HG03469 (cell line): ENCODE data around the gene PSAP.
A peak's percentile ranks its signal among the peaks of the same experiment; 100 is the strongest.

Experiments used
- ATAC-seq: cut with Tn5 transposase; IDR thresholded peaks from one replicate; pipeline ENCODE4 v1.9.1; 2021; ENCODE audit warnings: mild to moderate bottlenecking, moderate library complexity, moderate number of reproducible peaks; ENCODE audit not compliant: unreplicated experiment

PSAP gene

DNA sequence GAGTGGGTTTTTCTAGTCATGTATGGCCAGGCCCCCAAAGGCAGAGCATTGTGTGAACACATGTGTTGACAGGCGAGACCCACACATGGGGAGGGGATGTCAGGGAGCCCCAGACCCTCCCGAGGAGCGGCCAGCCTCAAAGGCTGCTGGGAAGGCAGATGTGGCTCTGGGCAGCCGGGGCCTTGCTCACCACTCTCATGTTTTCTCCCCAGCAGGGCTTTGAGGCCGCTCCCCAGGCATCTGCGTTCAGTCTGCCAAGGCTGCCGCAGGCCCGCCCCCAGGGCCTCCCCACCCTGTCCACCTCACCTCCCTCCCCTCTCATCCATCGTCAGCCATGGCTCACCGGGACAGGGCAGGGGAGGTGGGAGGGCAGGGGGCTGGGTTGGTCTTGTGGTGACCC is 61.2 kb downstream of the PSAP start:
- ATAC-seq = no peak

- ATAC-seq = no peak
Measured at GRCh38 chr10:71788954-71789353, 62.1 kb downstream of the PSAP start.

DNA sequence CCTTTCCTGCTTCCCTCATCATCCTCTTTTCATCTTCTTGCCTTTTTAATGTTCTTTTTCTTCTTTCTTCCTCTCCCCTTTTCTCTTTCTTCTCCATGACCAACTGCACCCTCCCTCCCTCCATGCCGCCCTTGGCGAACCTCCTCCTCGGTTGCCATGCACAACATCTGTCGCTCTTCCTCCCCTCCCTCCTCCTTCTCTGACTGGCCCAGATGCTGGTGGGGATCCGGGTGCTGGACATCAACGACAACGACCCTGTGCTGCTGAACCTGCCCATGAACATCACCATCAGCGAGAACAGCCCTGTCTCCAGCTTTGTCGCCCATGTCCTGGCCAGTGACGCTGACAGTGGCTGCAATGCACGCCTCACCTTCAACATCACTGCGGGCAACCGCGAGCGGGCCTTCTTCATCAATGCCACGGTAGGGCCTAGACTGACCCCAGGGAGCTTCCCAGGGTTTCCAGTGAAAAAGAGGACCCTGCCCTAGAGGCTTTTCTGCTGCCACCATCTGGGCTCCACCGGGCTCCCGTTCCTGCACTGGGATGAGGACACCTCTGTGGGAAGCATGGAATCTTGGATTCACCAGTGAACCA is 66.3 kb downstream of the PSAP start:
- ATAC-seq = no peak

DNA sequence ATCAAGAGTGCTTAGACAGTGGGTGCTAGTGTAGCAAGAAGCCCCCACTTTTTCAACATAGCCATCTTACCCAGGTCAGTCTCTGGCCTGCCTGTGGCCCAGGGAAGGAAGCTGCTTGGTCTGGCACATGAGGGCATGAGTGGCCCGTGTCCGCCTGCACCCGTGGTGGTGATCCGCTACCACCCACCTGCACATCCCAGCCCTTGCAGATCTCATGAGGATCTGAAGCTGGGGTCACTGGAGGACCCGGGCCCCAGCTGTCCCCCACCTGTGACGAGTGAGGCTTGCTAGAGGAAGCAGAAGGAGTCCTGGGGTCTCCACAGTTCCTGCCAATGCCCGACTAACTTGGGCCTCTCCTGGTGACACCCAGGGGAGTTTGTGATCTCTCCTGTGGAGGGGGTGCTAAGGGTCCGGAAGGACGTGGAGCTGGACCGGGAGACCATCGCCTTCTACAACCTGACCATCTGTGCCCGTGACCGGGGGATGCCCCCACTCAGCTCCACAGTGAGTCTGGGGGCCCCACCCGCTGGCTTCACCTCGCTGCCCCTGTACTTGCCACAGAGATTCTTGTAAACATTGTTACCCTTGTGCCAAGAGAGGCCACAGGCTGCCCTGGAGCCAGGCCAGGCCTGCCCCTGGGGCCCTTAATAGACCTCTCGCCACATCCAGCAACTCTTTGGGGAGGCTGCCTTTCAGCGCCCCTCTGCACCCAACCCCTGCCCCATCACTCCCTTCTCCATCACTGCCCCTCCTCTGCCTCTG is 67.0 kb downstream of the PSAP start:
- no peak for ATAC-seq

DNA sequence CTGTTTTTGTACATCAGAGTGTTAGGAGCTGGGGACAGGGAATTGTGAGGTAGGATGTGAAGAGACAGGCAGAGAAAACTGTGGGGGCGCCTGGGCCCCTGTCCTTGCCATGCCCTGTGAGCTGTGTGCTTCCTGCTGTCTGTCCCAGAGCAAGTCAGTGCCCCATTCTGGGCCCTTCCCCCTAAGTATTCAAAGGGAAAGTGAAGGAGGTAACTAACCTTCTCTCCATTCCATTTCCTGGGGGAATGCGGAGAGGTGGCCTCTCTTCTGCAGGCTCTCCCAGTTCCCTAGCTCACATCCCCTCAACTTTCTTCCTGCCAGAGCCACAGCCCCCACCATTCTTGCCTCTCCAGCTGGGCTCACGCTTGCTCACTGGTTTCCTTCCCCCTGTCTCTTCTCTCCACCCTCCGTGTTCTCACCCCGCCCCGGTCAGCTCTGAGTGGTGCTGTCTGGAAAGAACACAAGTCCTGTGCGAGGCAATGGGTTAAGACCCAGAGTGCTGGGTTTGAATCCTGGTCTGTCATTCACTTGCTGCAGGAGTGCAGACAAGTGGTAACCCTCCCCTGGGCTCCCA is 68.0 kb downstream of the PSAP start:
- ATAC-seq = no peak

DNA sequence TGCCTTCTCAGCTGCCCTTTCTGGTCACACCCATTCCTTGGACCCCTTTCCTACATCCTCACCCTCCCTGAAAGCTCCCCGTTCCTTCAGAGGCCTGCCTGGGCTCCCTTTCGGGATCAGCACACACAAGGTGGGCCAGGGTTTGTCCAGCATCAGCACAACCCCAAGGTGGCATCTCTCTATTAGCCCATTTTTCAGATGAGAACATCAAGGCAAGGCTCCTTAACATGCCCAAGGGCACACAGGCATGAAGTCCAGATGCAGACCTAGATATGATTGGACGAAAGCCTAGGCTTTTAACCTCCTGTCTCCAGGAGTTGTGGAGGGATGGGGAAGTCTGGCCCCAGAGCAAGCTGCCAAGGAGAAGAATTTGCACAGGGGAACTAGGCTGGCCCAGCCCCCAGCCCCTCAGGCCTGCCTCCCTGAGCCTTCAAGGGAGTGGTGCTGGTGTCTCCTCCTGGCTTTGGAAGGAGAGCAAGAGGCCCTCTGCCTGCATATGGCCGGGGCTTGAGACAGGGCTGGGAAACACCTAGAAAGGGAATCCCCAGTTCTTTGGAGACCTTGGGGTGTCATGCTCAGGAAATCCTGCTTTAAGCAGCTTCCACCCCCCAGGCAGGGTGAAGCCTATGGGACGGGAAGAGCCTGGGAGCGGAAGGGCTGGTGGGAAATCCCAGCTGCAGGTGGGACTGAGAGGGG is 68.7 kb downstream of the PSAP start:
- no peak for ATAC-seq

DNA sequence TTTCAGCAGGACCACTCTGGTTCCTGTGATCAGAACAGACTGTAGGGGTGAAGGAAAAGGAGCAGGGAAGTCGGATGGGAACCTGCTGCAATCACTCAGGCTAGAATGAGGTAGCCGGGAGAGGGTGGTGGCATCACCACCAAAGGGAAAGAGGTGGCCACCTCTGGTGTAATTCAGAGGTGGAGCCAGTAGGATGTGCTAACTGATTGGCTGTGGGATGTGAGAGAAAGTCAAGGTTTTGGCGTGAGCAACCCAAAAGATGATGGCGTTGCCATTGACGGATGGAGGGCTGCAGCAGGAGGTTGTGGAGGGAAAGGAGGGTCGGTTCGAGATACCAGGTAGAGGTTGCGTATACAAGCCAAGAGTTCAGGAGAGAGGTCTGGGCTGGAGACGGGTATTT is 70.3 kb downstream of the PSAP start:
- no peak for ATAC-seq

- no peak for ATAC-seq
Measured at GRCh38 chr10:71780156-71780555, 70.9 kb downstream of the PSAP start.

DNA sequence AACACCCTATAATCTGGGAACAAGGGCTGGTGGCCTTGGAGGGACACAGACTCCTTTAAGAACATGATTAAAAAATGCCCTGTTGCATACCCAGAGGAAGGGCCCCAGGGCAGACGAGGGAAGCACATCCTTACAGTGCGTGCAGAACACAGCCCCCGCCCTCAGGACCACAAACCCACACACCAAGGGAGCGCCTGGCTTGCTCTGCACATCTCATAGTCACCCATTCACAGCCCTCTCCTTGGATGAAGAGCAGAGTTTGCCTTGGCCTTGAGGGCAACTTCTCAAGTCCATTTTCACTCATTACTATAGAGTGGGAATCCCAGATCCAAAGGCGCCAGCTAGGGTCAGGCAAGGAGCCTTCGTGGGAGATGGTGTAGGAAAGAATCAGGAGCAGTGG is 71.4 kb downstream of the PSAP start:
- no peak for ATAC-seq

- no peak for ATAC-seq
Measured at GRCh38 chr10:71778071-71778825, 72.8 kb downstream of the PSAP start.

DNA sequence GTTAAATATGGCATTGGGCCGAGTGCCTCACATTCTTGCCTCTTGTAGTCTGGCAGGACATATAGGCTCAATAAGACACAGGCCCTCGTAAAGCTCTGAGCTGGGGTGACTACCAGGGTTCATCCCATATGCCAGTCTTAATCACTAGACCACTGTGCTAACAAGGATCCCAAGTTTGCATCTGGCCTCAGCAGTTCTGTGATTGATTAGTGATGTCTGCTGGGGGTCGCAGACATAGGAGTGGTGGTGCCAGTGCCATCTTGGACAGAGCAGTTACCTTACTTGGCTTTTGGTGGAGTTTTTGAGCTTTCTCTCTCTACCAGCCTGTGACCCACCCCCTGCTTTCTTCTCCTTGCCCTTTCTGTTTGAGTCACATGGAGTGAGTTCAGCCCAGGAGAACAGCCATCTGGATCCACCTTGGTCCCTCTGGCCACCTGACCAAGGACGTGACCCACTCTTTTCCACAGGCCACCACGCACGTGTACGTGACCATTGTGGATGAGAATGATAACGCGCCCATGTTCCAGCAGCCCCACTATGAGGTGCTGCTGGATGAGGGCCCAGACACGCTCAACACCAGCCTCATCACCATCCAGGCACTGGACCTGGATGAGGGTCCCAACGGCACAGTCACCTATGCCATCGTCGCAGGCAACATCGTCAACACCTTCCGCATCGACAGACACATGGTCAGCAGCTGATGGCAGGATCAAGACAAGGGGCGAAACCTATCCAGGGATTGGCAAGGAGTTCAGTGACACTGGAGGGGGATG is 73.7 kb downstream of the PSAP start:
- ATAC-seq = no peak

DNA sequence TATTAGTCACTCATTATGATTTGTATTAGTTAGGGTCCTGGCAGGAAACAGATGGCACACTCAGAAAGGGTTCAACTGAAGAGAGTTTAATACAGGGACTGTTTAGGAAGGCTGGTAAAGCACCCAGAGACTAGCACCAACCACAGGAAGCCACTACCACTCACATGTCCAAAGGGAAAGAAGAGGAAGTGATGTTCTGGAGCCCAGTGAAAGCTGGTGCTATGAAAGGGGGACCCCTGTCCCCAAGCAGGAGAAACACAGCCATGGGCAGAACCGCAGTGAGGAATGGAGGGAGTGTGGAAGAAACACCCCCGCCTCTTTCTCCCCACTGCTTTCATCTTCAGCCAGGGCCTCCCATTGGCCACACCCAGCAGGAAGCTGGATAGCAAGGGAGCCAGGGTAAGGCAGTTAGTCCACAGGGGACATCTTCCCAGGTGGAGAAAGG is 74.5 kb downstream of the PSAP start:
- ATAC-seq = no peak

- no peak for ATAC-seq
Measured at GRCh38 chr10:71774916-71775702, 75.9 kb downstream of the PSAP start.

DNA sequence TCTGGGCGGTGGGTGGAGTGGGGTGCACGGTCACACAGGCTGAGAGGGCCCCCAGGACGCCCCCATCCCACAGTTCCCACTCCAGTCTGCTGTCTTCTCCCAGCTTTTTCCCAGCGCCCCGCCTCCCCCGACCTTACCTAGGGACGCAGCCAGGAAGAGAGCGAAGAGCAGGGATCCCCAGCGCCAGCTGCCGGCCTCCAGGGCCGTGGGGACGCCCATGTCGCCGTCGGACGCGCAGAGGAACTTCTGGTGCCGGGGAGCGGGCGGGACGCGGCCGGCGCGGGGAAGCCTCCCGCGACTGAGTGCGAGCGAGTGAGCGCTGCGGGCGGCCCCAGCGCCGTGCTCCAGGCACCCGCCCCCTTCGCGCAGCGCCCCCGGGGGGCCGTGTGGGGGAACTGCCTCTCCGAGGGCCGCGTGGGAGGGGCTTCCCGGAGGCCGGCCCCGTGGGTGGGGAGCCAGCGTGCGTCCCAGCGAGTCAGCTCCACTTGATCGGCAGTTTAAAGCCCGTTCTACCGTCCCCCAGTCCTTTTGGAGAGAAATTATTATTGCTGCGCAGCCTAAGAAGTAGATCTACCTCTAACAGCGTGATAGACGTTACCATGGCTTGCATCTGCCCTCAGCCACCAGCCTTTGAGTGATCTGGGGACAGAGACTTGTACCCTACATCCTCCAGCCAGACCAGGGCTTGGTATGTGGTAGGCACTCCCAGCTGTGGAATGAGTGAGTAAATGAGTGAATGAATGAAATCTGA is 77.7 kb downstream of the PSAP start, which contains the start of gene VSIR:
Gene VSIR (minus strand): TSS at position 300 of the 751 bp plus-strand sequence. CDS start 81 bp downstream, at position 219.
- peak; percentile 30 for ATAC-seq

DNA sequence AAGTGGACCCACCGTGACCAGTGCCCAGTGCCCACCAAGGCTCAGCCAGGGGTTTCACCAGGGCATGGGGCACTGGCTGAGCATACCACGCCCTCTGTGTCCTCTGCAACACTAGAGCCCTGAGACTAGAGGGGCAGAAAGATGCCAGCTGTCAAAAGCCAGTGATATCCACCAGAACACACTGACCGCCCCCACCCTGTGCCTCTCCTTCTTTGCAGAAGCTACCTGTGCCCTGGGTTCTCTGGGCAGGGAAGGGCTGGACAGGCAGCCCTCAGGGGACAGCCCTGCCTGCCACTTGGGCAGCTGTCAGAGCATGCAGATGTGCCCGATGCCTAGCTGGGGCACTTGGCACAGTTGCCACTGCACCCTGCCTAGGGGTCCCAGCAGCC is 78.2 kb downstream of the PSAP start:
- no peak for ATAC-seq

DNA sequence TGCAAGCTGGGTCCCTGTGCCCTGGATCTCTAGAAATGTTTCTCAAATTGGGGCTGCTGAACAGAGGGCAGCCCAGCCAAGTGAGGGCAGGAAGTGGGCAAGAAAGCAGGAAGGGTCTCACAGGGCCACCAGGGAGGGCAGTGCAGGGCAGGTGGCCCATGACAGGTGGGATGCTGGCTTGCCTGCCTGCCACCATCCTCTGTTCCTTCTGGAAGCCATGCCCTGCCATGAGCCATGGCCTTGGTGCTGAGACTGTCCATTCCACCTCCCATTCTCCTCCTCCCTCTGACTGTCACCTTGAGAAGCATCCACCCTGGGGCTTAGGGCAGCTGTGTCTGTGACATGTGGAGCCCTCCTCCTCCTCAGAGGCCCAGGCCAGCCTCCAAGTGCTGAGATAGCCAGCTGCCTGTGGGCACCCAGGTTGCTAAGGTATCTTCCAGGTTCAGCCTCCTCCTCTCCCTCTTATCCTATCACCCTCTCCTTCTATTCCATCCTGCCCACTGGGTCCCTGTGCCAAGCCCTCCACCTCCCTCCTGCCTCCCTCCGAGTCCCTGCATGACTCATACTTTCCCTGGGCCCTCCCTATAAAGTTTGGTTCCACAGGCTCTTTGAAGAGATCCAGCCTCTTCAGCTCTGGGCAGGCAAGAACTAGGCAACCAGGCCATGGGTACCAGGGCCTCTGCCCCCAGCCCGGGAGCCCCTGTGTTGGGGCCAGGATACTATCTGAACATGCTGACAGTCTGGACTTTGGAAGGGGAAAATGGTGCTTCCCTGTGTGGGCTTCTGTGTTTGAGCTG is 79.0 kb downstream of the PSAP start:
- no peak for ATAC-seq

GRCh38 chr10:71771204-71771603 is 79.8 kb downstream of the PSAP start:
- ATAC-seq = no peak

DNA sequence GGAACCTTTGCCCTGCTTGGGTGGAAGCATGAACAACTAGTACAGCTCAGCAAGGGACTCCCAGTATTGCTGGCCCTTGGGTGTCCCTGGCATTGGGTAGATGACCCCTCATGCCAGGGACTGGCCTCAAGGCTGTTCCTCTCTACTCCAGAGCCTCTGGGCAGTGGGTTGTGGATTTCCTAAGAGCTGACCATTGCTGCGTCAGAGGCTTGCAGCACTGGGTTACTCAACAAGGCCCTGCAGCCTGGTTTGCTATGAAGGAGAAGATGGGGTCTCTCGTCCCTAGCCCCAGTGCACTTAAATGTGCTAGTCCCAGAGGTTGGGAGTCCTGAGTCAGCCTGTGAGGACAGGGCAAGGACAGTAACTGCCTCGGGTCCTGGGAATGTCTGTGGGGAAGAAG is 80.3 kb downstream of the PSAP start:
- no peak for ATAC-seq
